ENCODE measurements around the gene NME1.
A peak's percentile ranks its signal among the peaks of the same experiment; 100 is the strongest.
"Not testable (repeated sequence)": the region's sequence is repeated elsewhere in the genome, so short reads cannot be mapped to it uniquely, and the experiment has no call there.

Gene NME1

DNA sequence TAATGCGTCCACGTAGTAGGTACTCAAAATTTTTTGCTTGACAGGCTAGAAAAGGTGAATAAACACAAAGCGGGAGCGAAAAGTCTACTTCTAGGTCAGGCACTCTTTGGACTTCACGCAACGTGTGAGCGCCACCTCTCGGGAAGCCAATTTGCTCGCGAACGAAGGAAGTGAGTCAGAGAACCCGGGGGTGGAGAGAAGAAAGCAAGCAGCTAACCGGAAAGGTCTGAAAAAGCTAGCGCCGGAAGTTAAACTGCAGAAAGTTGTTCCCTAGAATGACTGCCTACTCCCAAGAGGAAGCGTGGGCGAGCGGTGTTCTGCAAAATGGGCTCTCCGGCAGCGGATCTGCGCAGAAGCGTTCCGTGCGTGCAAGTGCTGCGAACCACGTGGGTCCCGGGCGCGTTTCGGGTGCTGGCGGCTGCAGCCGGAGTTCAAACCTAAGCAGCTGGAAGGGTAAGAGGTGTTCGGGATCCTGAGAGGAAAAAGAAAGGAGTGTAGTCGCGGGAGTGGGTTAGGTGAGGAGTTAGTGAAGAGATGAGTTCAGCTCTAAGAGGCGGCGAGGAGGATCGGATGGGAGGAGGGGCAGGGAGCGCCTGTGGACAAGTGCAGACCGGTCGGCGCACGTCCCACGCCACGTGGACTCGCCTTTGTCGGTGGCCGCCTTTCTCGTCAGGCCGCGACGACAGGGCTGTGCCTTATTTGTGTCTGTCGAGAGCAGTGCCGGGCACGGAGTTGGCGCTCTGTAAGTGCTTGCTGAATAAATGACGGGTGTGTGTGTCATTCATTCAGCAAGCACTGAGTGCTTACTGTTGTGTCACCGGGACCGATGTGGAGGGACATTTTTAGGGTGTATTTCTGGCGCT lies at the start of gene NME1:
Gene NME1, plus strand, starts transcription at position 350 of the 863 bp plus-strand sequence. CDS start 2,096 bp downstream, outside the sequence.
- DNase-seq = peak; percentile 100

DNA sequence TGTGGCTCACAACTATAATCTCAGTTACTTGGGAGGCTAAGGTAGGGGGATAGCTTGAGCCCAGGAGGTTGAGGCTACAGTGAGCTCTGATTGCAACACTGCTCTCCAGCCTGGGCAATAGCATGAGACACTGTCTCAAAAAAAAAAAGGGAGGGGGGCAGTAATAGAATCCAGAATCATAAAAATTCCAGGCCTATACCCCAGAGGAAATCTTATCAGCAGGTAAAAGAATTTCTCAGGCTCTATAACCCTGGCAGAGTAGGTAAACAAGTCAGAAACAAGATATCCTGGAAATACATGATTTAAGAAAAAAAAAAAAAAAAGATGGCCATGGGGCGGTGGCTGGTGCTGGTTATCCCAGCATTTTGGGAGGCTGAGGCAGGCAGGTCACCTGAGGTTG lies 45.6 kb upstream of the NME1 start:
- DNase-seq = no peak

DNA sequence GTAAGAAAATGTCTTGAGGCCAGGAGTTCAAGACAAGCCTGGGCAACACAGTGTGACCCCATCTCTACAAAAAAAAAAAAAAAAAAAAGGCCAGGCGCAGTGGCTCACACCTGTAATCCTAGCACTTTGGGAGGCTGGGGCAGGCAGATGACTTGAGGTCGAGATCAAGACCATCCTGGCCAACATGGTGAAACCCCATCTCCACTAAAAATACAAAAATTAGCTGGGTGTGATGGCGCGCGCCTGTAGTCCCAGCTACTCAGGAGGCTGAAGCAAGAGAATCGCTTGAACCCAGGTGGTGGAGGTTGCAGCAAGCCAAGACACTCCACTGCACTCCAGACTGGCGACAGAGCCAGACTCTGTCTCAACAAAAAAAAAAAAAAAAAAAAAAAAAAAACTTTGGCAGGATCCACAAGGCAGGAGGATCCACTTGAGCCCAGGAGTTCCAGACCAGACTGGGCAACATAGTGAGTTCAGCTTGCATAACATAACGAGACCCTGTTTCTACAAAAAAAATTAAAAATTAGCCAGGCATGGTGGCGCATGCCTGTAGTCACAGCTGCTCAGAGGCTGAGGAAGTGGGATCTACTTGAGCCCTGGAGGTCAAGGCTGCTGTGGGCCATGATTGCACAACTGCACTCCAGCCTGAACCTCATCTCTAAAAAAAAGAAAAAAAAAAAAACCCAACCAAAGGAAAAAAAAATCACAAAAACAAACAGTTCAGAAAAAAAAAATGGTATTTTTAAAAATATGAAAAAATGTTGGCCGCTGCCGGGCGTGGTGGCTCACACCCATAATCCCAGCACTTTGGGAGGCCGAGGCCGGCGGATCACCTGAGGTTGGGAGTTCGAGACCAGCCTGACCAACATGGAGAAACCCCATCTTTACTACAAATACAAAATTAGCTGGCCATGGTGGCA lies 40.8 kb upstream of the NME1 start:
- not testable (repeated sequence) for DNase-seq

DNA sequence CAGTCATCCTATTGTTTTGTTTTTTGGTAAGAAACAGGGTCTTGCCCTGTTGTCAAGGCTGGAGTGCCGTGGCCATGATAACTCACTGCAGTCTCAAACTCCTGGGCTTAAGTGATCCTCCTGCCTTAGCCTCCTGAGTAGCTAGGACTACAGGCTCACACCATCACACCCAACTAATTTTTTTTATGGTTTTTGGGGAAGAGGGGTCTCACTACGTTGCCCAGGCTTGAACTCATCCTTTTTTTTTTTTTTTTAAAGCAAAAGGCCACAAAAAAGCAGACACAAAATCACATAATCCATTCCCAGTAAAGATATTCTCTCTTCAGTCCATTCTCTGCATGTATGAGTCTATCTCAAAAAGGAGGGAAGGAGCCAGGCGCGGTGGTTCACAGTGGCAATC lies 38.2 kb upstream of the NME1 start:
- DNase-seq = no peak

DNA sequence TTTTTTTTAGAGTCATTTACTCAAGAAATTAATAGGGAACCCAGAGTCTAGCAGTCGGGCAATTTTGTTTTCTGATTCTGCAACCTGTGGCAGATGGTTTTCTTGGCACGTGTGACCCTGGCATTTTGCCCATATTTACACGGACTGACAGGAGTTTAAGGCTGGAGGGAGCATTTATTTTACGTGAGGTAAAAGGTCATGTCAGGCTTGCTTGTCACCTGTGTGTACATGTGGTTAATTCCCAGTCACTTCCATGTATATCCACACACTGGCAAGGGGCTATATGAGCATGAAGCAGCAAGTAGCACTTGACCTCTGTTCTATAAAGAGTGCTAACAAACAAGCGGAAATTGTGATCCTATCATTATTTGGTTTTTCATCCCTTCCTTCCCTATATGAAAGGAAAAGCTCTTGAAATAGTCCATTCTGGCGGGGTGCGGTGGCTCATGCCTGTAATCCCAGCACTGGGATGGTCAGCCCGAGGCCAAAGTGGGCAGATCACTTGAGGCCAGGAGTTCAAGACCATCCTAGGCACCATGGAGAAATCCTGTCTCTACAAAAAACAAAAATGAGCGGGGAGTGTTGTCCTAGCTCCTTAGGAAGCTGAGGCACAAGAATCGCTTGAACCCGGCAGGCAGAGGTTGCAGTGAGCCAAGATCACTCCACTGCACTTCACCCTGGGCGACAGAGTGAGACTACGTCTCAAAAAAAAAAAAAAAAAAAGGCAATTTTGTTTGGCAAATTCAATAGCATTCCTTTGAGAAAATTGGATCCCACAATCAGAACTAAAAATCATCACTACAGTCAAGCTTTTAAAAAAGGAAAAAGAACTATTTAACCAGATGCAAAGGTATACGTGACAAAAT lies 34.8 kb upstream of the NME1 start:
- peak; percentile 92 for DNase-seq

- DNase-seq = no peak
Measured at GRCh38 chr17:51119415-51120356, 33.7 kb upstream of the NME1 start.

GRCh38 chr17:51120357-51120738 lies 33.0 kb upstream of the NME1 start:
- no peak for DNase-seq

DNA sequence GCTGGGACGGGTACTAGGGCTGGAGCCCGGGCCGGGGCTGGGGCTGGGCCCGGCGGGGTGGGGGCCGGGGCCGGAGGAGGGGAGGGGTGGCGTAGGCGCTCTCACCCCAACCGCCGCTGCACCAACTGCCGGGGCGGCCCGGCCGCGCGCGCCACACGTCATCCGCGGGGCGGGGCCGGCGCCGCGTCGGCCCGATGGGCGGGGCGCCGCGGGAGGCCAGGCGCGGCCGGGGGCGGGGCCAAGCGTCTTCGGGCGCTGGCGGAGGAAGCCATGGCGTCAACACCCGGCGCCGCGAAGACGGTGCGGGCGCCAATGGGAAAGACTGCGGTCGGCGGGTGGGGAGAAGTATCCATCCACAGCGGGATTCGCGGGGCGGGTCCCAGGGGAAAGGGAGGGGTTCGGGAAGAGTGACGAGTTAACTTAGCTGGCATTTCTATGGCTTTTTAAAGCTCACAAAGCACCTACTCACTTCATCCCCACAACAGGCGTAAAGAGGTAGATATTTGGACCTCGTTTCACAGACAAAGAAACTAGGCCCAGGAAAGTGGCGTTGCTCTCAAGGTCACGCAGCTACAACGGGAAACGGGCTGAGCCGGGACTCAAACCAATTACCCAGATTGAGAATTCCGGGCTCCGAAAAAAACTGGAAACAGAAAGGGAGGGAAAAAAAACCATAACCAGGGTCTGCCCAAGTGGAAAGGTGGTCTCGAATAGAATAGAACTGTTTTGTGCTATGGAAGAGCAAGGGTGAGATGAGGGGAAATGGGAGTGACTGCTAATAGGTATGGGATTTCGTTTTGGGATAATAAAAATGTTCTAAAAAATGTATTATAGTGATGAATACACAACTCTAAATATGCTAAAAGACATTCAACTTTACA lies 32.4 kb upstream of the NME1 start, which contains the start of gene SPAG9:
Gene SPAG9, minus strand, starts transcription at position 130 of the 881 bp plus-strand sequence. CDS start 212 bp downstream, outside the sequence.
- DNase-seq = peak; percentile 86

GRCh38 chr17:51121620-51122472 lies 31.5 kb upstream of the NME1 start:
- DNase-seq = no peak

GRCh38 chr17:51122473-51123115 lies 30.8 kb upstream of the NME1 start:
- not testable (repeated sequence) for DNase-seq

GRCh38 chr17:51124640-51125503 lies 28.5 kb upstream of the NME1 start:
- DNase-seq = no peak

GRCh38 chr17:51128076-51128475 lies 25.3 kb upstream of the NME1 start:
- DNase-seq = no peak

- no peak for DNase-seq
Measured at GRCh38 chr17:51132964-51133319, 20.4 kb upstream of the NME1 start.

DNA sequence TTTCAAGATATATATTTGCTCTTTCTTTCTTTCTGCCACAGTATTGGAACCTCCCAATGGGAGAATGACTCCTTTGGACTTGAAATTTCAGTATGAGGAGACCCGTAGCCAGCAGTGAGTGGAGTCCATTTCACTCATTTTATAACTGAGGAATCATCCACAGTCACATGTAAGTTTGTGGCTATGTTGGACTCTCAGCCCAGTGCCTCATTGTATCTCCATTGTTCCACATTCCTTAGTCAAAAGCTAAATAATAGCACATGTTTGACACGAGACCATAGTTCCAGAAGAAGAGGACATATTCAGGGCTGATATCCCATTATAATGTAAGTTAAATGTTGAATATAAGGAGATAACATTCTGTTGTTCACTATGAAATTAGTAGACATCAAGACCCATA lies 20.0 kb upstream of the NME1 start:
- DNase-seq = no peak

- no peak for DNase-seq
Measured at GRCh38 chr17:51135956-51136355, 17.4 kb upstream of the NME1 start.

- no peak for DNase-seq
Measured at GRCh38 chr17:51142597-51142996, 10.8 kb upstream of the NME1 start.

DNA sequence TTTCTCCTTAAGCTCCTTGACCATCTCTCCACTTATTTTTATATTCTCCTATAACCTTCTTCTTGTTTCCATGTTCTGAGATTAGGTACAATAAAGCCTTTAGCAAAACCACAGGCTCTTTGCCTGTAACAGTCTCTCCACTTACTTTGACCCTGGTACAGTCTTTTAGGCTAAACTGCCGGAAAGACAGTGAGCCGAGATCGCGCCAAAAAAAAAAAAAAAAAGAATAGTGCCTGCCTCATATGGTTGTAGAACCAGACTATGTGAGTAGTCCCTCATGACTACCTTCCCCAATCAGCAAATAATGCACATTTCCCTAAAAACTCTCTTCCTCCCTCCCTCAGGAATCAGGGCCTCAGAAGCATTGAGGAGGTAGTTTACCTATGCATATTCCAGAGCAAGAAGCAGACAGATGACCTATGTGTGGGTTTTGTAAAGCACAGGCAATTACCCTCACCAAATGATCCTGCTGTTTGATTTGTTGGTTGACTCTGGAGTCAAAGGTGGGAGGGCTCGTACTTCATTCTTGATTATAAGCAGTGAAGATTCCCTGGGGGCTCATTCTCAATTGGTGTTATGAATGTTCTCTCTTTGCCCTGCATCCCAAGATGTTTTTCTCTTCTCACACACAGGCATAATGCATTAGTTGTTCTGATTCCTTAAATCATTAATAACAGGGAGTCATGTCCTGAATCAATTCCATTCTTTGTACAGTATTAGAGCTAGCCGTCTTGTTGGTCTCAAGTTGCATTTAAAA lies 8.9 kb upstream of the NME1 start:
- no peak for DNase-seq

All from NCI-H2081 treated with DMSO at 0.1 percent for 48 hours (cell line).